Measurements from ENCODE around the gene RDX. TPM values are rescaled to one million over a fixed set of nuclear protein-coding genes. Genes with fewer than 3 reads are reported as not detected.

The RDX gene
- total RNA-seq, 1 experiment from 2014 or later, result 86.6 TPM

GRCh38 chr11:110289472-110289871, 6.9 kb downstream of the RDX start:
- Histone ChIP-seq H2BK15ac (ENCODE audit: low read depth, low read length) (no peak overlapping the region), H3K79me1 (ENCODE audit: insufficient read depth, low read depth, low read length, poor library complexity, severe bottlenecking) (peaks cover 9% of the 10 kb centered on the region), H3K23me2 (ENCODE audit: insufficient read length, low read depth, low read length, poor library complexity, severe bottlenecking) (no peaks in the 10 kb centered on the region), H3K9ac (ENCODE audit: extremely low read depth, insufficient read length, low read length) (no peak overlapping the region), H3K9me3 (ENCODE audit: control insufficient read depth, low read depth, low read length) (no peaks in the 10 kb centered on the region), H4K5ac (ENCODE audit: insufficient read length, low read depth, low read length) (no peak overlapping the region), H3K4me1 (ENCODE audit: insufficient read depth, low read length) (no peaks in the 10 kb centered on the region), H3K4ac (ENCODE audit: low read depth, low read length) (no peak overlapping the region), H3K14ac (ENCODE audit: insufficient read depth, low read length) (no peak overlapping the region), H3K27me3 (ENCODE audit: insufficient read depth, low read length) (no peaks in the 10 kb centered on the region), H4K91ac (ENCODE audit: insufficient read length, low read depth, low read length) (no peak overlapping the region), H3K23ac (ENCODE audit: insufficient read length, low read depth, low read length) (no peak overlapping the region), H2BK12ac (ENCODE audit: insufficient read length, low read depth, low read length) (no peak overlapping the region), H2BK120ac (ENCODE audit: low read depth, low read length, poor library complexity, severe bottlenecking) (no peak overlapping the region), H3T11ph (ENCODE audit: low read length) (no peak overlapping the region), H3K4me2 (ENCODE audit: insufficient read depth, insufficient read length, low read length) (no peak overlapping the region), H4K20me1 (ENCODE audit: control insufficient read depth, insufficient read depth, insufficient read length) (no peaks in the 10 kb centered on the region), H2BK5ac (ENCODE audit: insufficient read length, low read length) (no peak overlapping the region), H3K79me2 (ENCODE audit: insufficient read depth, low read length) (peaks cover 21% of the 10 kb centered on the region; the same call in 1 of the 2 replicates), H2AFZ (ENCODE audit: low read length) (no peak overlapping the region), H3K27ac (ENCODE audit: insufficient read length, low read depth, low read length) (no peak overlapping the region), H4K8ac (replicated peaks; ENCODE audit: insufficient read length, low read depth, low read length) (no peak overlapping the region), H3K56ac (ENCODE audit: insufficient read length, low read depth, low read length) (no peak overlapping the region), H3K18ac (ENCODE audit: insufficient read length, low read depth, low read length) (no peak overlapping the region), H2BK20ac (ENCODE audit: low read depth, low read length, poor library complexity, severe bottlenecking) (no peak overlapping the region), H2AK5ac (ENCODE audit: insufficient read length, low read length) (no peak overlapping the region)
- Mint-ChIP-seq H3K4me3 (no peak overlapping the region), H3K36me3 (ENCODE audit: insufficient read depth in 1 of 3, low read depth in 3 of 3) (peaks cover 2 to 22% (median 7%) of the 10 kb centered on the region in 3 experiments; a peak in 6 of 7 replicates), H3K9me3 (no peaks in the 10 kb centered on the region), H3K4me1 (peaks cover 26 to 43% of the 10 kb centered on the region in 2 experiments), H3K27me3 (ENCODE audit: low read depth) (no peaks in the 10 kb centered on the region), H3K27ac (no peak overlapping the region)
- WGBS (ENCODE audit: extremely low coverage, insufficient read length, low lambda C conversion rate), result no CpG with 5 or more reads among the region's 10 CpGs
- TF ChIP-seq CTCF (conservative IDR thresholded peaks at IDR 0.05), result no peak
- no peak for DNase-seq

Data from H9 (cell line).